Islet precursor cell (in vitro differentiated cells): ENCODE data around the gene FUNDC1.
"Not testable (repeated sequence)": the region's sequence is repeated elsewhere in the genome, so short reads cannot be mapped to it uniquely, and the experiment has no call there.

Source experiments
- DNase-seq: peaks from one replicate; pipeline ENCODE4 v3.0.0-alpha.2; 2018

FUNDC1 gene

GRCh38 chrX:44542567-44543325 lies at the start of gene FUNDC1:
FUNDC1 (minus strand) TSS chrX:44542859; CDS start chrX:44542832, 27 bp downstream.
- peak; percentile 97 for DNase-seq

DNA sequence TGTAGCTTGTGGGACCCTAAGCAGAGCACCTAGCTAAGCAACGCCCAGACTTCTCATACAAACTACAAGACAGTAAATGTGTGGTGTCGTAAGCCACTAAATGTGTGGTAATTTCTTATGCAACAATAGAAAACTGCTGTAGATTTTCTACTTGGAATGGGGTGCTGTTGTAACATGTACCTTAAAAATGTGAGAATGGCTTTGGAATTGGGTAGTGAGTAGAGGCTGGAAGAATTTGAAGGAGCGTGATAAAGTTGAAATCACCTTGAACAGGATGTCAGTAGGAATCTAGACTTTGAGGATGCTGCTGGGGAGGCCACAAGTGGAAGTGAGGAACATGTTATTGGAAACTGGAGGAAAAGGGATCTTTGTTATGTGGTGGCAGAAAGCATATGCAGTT lies 43.2 kb upstream of the FUNDC1 start:
- DNase-seq = no peak

DNA sequence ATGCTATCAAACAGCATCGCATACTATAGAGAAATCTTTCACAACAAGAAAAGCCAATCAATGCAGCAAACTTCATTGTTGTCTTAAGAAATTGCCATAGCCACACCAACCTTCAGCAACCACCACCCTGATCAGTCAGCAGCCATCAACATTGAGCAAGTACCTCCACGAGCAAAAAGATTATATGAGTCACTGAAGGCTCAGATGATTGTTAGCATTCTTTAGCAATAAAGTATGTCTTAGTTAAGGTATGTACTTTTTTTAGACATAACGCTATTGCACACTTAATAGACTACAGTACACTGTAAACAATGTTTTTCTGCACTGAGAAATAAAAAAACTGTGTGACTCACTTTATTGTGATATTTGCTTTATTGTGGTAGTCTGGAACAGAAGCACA lies 37.8 kb upstream of the FUNDC1 start:
- DNase-seq = no peak

DNA sequence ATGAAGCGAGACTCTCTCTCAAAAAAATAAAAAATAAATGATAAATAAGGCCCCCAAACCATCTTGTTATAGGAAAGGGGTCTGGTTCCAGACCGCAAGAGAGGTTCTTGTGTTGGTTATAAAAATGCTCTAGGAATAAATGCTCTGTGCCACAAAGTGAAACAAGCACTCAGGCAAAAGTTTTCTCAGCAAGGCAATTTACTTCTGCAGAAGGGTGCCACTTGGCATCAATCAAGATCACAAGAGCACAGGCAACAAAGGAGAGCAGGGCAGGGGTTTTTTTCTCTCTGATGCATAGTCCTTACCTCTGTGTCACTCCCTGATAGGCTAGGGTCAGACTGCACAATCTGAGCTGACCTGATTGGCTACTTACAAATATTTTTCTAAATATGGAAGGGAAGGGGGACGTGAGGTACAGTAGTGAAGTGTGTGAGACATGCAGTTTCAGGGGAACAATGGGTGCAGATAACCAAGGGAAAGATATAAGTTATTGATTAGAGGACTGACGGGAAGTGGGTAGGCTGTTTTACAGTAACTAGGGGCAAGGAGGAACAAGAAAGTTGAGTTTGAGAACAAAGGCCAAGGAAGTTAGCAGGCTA lies 29.8 kb upstream of the FUNDC1 start:
- no peak for DNase-seq

DNA sequence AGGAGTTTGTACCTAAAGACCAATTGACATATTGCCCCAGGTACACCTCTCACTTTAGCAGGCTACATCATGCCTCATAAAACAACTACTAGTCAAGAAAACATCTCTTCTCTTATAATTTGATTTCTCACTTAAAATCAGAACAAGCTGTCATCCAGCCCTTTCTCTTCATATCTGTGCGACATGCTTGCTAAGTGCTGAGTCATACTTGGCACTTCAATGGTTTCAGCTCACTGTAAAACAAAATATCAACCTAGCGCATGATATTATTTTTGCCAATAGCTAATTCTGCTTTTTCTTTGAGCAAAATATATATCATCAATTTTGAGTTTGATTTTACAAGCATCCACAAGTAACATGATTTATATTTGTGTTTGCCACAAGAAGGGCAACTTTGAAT lies 27.9 kb upstream of the FUNDC1 start:
- no peak for DNase-seq

DNA sequence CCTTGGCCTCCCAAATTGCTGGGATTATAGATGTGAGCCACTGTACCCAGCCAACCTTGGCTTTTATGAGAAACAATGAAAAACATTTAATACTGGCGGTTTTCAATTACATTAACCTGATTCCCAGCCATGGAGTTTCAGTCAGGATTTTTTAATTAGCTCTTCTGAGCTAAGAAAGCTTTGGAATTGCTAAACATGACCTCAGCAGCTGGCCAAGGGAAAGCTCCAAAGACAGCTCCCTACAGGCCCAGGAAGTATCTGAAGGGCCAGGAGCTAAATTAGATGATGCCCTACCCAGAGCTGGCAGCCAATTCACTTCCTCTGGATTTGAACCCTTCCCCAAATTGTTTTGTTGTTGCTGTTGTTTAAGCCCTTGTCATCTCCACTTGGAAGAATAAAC lies 26.5 kb upstream of the FUNDC1 start:
- DNase-seq = no peak

DNA sequence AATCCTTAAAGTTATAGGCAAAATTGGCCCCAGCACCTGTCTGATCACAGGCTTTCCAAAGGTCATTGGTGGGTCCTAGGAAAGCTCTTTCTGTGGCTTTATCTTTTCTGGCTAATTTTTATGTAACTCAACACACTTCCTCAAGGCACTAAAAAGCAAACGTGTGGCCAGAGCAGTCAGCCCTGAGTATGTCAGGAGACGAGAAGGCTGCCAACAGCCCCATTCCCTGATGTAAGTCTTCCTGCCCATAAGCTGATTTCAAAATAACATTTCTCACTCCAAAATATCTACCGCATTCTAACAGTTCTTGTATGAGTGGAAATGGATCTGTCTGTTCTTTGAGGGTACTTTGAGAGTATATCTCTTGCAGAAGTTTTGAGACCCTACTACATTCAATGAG lies 25.5 kb upstream of the FUNDC1 start:
- no peak for DNase-seq

- not testable (repeated sequence) for DNase-seq
Measured at GRCh38 chrX:44561896-44562295, 19.2 kb upstream of the FUNDC1 start.

DNA sequence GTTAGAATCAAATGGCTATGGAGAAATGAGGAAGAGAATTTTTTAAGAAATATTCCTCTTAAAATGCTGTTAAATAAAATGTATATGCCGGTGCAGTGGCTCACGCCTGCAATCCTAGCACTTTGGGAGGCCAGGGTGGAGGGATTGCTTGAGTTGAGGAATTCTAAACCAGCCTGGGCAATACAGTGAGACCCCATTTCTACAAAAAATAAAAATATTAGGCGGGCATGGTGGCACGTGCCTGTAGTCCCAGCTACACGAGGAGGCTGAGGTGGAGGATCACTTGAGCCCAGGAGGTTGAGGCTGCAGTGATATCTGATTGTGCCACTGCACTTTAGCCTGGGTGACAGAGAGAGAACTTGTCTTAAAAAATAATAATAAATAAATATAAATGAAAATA lies 7.9 kb upstream of the FUNDC1 start:
- no peak for DNase-seq

- DNase-seq = not testable (repeated sequence)
Measured at GRCh38 chrX:44545454-44545853, 2.8 kb upstream of the FUNDC1 start.

DNA sequence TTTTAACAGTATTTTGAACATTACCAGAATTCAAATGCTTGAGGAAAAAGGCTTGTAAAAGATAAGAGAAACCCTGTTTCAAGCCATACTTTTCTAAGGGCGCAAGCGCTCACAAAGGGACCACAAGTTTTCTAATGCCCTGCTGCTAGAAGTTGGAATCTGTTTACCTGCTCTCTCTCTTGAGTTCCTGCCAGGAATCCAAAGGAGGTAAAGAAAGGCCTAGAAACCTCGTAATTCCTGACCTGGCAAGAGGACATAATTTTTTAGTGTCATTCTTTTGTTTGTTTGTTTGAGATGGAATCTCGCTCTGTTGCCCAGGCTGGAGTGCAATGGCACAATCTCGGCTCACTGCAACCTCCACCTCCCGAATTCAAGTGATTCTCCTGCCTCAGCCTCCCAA lies 1.4 kb upstream of the FUNDC1 start:
- no peak for DNase-seq

DNA sequence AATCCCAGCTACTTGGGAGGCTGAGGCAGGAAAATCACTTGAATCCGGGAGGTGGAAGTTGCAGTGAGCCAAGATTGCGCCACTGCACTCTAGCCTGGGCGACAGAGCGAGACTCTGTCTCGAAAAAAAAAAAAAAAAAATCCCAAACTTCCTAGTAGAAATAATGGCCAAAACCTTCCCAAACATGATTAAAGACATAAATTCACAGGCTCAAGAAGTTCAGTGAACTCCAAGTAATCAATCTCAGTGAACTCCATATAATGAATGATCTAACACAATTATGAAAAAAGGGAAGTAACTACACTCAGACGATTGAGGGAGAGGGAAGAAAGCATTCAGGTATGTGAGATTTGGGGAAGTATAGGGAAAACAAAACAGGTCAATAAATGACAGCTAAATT lies 6.5 kb downstream of the FUNDC1 start:
- no peak for DNase-seq

DNA sequence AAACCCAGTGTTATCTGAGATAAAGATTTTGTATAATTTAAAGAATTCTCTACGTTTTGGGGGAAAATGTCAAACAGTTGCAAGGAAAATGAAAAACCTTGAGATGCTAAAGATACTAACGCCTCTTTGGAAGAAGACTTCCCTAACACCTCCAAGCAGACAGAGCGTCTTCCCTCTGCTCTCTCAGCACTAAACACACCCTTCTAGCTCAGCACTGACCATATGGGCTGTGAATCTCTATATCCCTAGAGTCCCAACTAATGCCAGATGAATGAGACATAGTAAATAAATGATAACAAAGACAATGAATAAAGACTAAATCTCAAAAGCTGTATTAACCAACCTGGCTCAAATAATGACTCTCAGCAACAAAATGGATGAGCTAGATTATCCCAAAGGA lies 13.3 kb downstream of the FUNDC1 start:
- no peak for DNase-seq

GRCh38 chrX:44514272-44514671 lies 28.4 kb downstream of the FUNDC1 start:
- no peak for DNase-seq

DNA sequence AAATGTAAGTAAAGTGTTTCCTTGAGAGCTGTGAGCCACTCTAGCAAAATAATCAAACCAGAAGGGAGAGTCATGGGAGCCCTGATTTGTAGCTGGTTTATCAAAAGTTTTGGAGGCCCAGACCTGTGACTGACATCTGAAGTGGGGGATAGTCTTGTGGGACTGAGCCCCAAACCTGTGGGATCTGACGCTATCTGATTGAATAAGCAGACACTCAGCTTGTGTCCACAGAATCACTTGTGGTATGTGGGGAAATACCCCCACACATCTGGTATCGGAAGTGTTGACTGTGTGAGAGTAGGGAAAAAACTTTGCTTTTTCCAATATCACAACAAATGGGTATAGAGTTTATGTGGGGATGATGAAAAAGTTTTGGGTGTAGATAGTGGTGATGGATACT lies 35.4 kb downstream of the FUNDC1 start:
- DNase-seq = no peak

GRCh38 chrX:44506678-44507077 lies 36.0 kb downstream of the FUNDC1 start:
- no peak for DNase-seq

DNA sequence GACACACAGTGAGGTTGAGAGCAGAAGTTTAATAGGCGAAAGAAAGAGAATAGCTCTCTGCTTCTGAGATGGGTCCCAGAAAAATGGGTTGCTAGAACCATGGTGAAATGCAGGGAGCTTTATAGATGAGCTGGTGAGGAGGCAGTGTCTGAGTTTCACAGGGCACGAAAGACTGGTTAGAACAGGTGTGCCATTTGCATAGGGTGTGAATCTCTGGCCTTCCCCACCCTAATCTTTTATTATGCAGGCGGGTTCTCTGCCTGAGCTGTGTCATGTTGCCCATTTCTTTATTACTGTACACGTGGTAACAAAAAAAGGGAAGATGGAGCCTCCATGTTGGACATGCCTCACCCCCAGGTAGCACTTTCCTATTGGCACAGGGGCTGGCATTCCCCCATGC lies 39.1 kb downstream of the FUNDC1 start:
- DNase-seq = no peak

- no peak for DNase-seq
Measured at GRCh38 chrX:44495091-44495490, 47.6 kb downstream of the FUNDC1 start.

DNA sequence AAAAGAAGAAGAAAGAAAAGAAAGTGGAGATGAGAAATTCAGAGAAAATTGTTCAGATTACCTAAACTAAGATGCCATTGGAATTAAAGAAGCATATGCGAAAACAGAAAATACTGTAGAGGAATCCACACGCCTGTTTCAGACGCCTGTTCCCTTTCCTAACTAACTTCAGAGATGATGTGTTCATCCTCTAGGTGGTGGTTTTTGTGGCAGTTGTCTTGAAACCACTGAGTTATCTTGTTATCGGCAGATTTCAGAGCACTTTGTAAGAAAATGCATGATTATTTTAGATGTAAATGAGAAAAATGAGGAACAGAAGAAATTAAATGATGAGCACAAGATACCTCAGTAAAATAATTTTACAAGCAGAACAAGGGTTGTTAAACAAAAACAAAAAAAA lies 48.3 kb downstream of the FUNDC1 start:
- DNase-seq = no peak

- no peak for DNase-seq
Measured at GRCh38 chrX:44489515-44489914, 53.1 kb downstream of the FUNDC1 start.

DNA sequence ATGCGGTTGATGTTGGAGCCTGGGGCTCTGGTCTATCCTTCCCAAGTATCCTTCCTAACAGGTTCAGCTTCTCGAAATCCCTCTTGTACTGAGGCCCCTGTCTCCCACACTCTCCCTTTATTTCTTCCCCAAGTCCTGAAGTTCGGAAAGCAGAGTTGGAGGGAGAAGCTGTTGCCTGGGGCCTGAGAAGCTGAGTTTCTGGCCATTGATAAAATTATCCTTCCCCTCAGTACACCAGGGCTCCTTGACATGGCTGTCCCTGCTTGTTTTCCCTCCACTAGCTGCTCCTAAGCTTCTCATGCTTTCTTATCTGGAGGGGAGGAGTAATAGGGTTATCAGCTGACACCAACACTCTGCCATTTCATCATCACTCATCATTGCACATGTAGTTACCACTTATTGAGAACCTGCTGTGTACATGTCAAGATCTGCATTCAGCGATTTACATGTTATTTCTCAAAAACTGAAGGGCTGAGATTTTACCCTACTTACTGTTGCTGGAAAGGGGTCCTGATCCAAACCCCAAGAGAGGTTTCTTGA lies 58.0 kb downstream of the FUNDC1 start:
- no peak for DNase-seq

- DNase-seq = no peak
Measured at GRCh38 chrX:44483965-44484606, 58.6 kb downstream of the FUNDC1 start.

DNA sequence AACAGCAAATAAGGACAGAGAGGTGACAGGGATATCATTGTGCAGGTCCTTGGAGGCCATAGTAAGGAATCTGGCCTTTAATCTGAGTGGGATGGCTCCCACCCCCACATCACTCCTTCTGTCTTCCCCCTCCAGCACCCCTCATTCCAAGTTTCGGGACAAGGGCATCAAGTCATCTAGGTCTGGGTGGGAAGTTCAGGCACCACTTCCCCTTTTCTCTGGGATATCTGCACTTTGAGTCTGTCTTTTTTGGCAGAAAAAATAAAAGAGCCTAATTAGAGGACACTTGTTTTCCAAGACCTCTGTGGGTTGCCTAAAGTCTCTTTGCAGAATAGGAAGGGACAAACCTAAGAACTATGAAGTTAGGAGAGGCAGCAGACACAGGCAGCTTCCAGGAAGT lies 60.1 kb downstream of the FUNDC1 start:
- no peak for DNase-seq

- peak; percentile 80 for DNase-seq
Measured at GRCh38 chrX:44480591-44480990, 62.1 kb downstream of the FUNDC1 start.
